ENCODE measurements around the gene SPAG16.

Gene SPAG16

GRCh38 chr2:213247566-213247965 lies 36.7 kb upstream of the SPAG16 start:
- no peak overlapping the region for H3K9ac ChIP-seq (ENCODE audit: low read length)
- no peak overlapping the region for H3K27ac ChIP-seq (ENCODE audit: low read depth, low read length)
- H3K27me3 ChIP-seq (ENCODE audit: control insufficient read depth in 1 of 2, insufficient read depth in 2 of 2, low read length in 2 of 2), result no peaks in the 10 kb centered on the region
- H3K4me3 ChIP-seq (ENCODE audit: low read depth in 1 of 2, low read length in 2 of 2), result no peak overlapping the region
- no peaks in the 10 kb centered on the region for H3K36me3 ChIP-seq (ENCODE audit: insufficient read depth, low read length)
- no peaks in the 10 kb centered on the region for H3K4me1 ChIP-seq (ENCODE audit: insufficient read depth, low read length)
- no peaks in the 10 kb centered on the region for H3K9me3 ChIP-seq (ENCODE audit: low read length)

GRCh38 chr2:213248637-213249036 lies 35.6 kb upstream of the SPAG16 start:
- Histone ChIP-seq H3K4me3 (ENCODE audit: low read depth in 1 of 2, low read length in 2 of 2) (no peak overlapping the region), H3K9me3 (ENCODE audit: low read length) (no peaks in the 10 kb centered on the region), H3K4me1 (ENCODE audit: insufficient read depth, low read length) (no peaks in the 10 kb centered on the region), H3K27ac (ENCODE audit: low read depth, low read length) (no peak overlapping the region), H3K27me3 (ENCODE audit: control insufficient read depth in 1 of 2, insufficient read depth in 2 of 2, low read length in 2 of 2) (no peaks in the 10 kb centered on the region), H3K9ac (ENCODE audit: low read length) (no peak overlapping the region), H3K36me3 (ENCODE audit: insufficient read depth, low read length) (no peaks in the 10 kb centered on the region)

- H3K27ac ChIP-seq (ENCODE audit: low read depth, low read length), result no peak overlapping the region
- H3K27me3 ChIP-seq (ENCODE audit: control insufficient read depth in 1 of 2, insufficient read depth in 2 of 2, low read length in 2 of 2), result no peaks in the 10 kb centered on the region
- no peak overlapping the region for H3K4me3 ChIP-seq (ENCODE audit: low read depth in 1 of 2, low read length in 2 of 2)
- no peaks in the 10 kb centered on the region for H3K9me3 ChIP-seq (ENCODE audit: low read length)
- no peaks in the 10 kb centered on the region for H3K4me1 ChIP-seq (ENCODE audit: insufficient read depth, low read length)
- no peaks in the 10 kb centered on the region for H3K36me3 ChIP-seq (ENCODE audit: insufficient read depth, low read length)
- no peak overlapping the region for H3K9ac ChIP-seq (ENCODE audit: low read length)
Observed at GRCh38 chr2:213249502-213249901, 34.8 kb upstream of the SPAG16 start.

GRCh38 chr2:213251618-213252017 lies 32.6 kb upstream of the SPAG16 start:
- no peak overlapping the region for H3K9ac ChIP-seq (ENCODE audit: low read length)

GRCh38 chr2:213252206-213252605 lies 32.1 kb upstream of the SPAG16 start:
- Histone ChIP-seq H3K36me3 (ENCODE audit: insufficient read depth, low read length) (no peaks in the 10 kb centered on the region), H3K9me3 (ENCODE audit: low read length) (no peaks in the 10 kb centered on the region), H3K9ac (ENCODE audit: low read length) (no peak overlapping the region)

More at GRCh38 chr2:213251618-213252017, 32.6 kb upstream of the SPAG16 start:
- Histone ChIP-seq H3K4me3 (ENCODE audit: low read depth in 1 of 2, low read length in 2 of 2) (no peak overlapping the region), H3K27ac (ENCODE audit: low read depth, low read length) (no peak overlapping the region), H3K9me3 (ENCODE audit: low read length) (no peaks in the 10 kb centered on the region), H3K36me3 (ENCODE audit: insufficient read depth, low read length) (no peaks in the 10 kb centered on the region), H3K4me1 (ENCODE audit: insufficient read depth, low read length) (no peaks in the 10 kb centered on the region), H3K27me3 (ENCODE audit: control insufficient read depth in 1 of 2, insufficient read depth in 2 of 2, low read length in 2 of 2) (no peaks in the 10 kb centered on the region)

GRCh38 chr2:213253162-213253561 lies 31.1 kb upstream of the SPAG16 start:
- Histone ChIP-seq H3K9me3 (ENCODE audit: low read length) (no peaks in the 10 kb centered on the region), H3K4me1 (ENCODE audit: insufficient read depth, low read length) (no peaks in the 10 kb centered on the region), H3K36me3 (ENCODE audit: insufficient read depth, low read length) (no peaks in the 10 kb centered on the region), H3K27ac (ENCODE audit: low read depth, low read length) (no peak overlapping the region), H3K27me3 (ENCODE audit: control insufficient read depth in 1 of 2, insufficient read depth in 2 of 2, low read length in 2 of 2) (no peaks in the 10 kb centered on the region), H3K9ac (ENCODE audit: low read length) (no peak overlapping the region), H3K4me3 (ENCODE audit: low read depth in 1 of 2, low read length in 2 of 2) (no peak overlapping the region)

More at GRCh38 chr2:213252206-213252605, 32.1 kb upstream of the SPAG16 start:
- no peak overlapping the region for H3K4me3 ChIP-seq (ENCODE audit: low read depth in 1 of 2, low read length in 2 of 2)
- H3K27me3 ChIP-seq (ENCODE audit: control insufficient read depth in 1 of 2, insufficient read depth in 2 of 2, low read length in 2 of 2), result no peaks in the 10 kb centered on the region
- no peak overlapping the region for H3K27ac ChIP-seq (ENCODE audit: low read depth, low read length)
- H3K4me1 ChIP-seq (ENCODE audit: insufficient read depth, low read length), result no peaks in the 10 kb centered on the region

GRCh38 chr2:213259266-213259665 lies 25.0 kb upstream of the SPAG16 start:
- Histone ChIP-seq H3K9ac (ENCODE audit: low read length) (no peak overlapping the region), H3K36me3 (ENCODE audit: insufficient read depth, low read length) (no peaks in the 10 kb centered on the region), H3K27ac (ENCODE audit: low read depth, low read length) (no peak overlapping the region), H3K4me3 (ENCODE audit: low read depth in 1 of 2, low read length in 2 of 2) (no peak overlapping the region), H3K4me1 (ENCODE audit: insufficient read depth, low read length) (no peaks in the 10 kb centered on the region), H3K27me3 (ENCODE audit: control insufficient read depth in 1 of 2, insufficient read depth in 2 of 2, low read length in 2 of 2) (no peaks in the 10 kb centered on the region), H3K9me3 (ENCODE audit: low read length) (no peaks in the 10 kb centered on the region)

GRCh38 chr2:213261237-213261636 lies 23.0 kb upstream of the SPAG16 start:
- H3K9ac ChIP-seq (ENCODE audit: low read length), result no peak overlapping the region
- H3K27ac ChIP-seq (ENCODE audit: low read depth, low read length), result no peak overlapping the region
- H3K36me3 ChIP-seq (ENCODE audit: insufficient read depth, low read length), result no peaks in the 10 kb centered on the region
- H3K4me3 ChIP-seq (ENCODE audit: low read depth in 1 of 2, low read length in 2 of 2), result no peak overlapping the region
- H3K27me3 ChIP-seq (ENCODE audit: control insufficient read depth in 1 of 2, insufficient read depth in 2 of 2, low read length in 2 of 2), result no peaks in the 10 kb centered on the region
- no peaks in the 10 kb centered on the region for H3K4me1 ChIP-seq (ENCODE audit: insufficient read depth, low read length)
- no peaks in the 10 kb centered on the region for H3K9me3 ChIP-seq (ENCODE audit: low read length)

- Histone ChIP-seq H3K27ac (ENCODE audit: low read depth, low read length) (no peak overlapping the region), H3K36me3 (ENCODE audit: insufficient read depth, low read length) (no peaks in the 10 kb centered on the region)
Observed at GRCh38 chr2:213261715-213262114, 22.5 kb upstream of the SPAG16 start.

GRCh38 chr2:213265679-213266078 lies 18.6 kb upstream of the SPAG16 start:
- Histone ChIP-seq H3K27ac (ENCODE audit: low read depth, low read length) (no peak overlapping the region), H3K4me1 (ENCODE audit: insufficient read depth, low read length) (no peaks in the 10 kb centered on the region), H3K9ac (ENCODE audit: low read length) (no peak overlapping the region), H3K36me3 (ENCODE audit: insufficient read depth, low read length) (no peaks in the 10 kb centered on the region), H3K27me3 (ENCODE audit: control insufficient read depth in 1 of 2, insufficient read depth in 2 of 2, low read length in 2 of 2) (no peaks in the 10 kb centered on the region), H3K9me3 (ENCODE audit: low read length) (no peaks in the 10 kb centered on the region), H3K4me3 (ENCODE audit: low read depth in 1 of 2, low read length in 2 of 2) (no peak overlapping the region)

More at GRCh38 chr2:213261715-213262114, 22.5 kb upstream of the SPAG16 start:
- Histone ChIP-seq H3K9ac (ENCODE audit: low read length) (no peak overlapping the region), H3K9me3 (ENCODE audit: low read length) (no peaks in the 10 kb centered on the region), H3K4me3 (ENCODE audit: low read depth in 1 of 2, low read length in 2 of 2) (no peak overlapping the region), H3K4me1 (ENCODE audit: insufficient read depth, low read length) (no peaks in the 10 kb centered on the region), H3K27me3 (ENCODE audit: control insufficient read depth in 1 of 2, insufficient read depth in 2 of 2, low read length in 2 of 2) (no peaks in the 10 kb centered on the region)

- no peaks in the 10 kb centered on the region for H3K27me3 ChIP-seq (ENCODE audit: control insufficient read depth in 1 of 2, insufficient read depth in 2 of 2, low read length in 2 of 2)
- no peaks in the 10 kb centered on the region for H3K36me3 ChIP-seq (ENCODE audit: insufficient read depth, low read length)
- H3K4me3 ChIP-seq (ENCODE audit: low read depth in 1 of 2, low read length in 2 of 2), result no peak overlapping the region
- no peaks in the 10 kb centered on the region for H3K4me1 ChIP-seq (ENCODE audit: insufficient read depth, low read length)
- H3K9ac ChIP-seq (ENCODE audit: low read length), result no peak overlapping the region
- H3K9me3 ChIP-seq (ENCODE audit: low read length), result no peaks in the 10 kb centered on the region
- H3K27ac ChIP-seq (ENCODE audit: low read depth, low read length), result no peak overlapping the region
Observed at GRCh38 chr2:213266421-213266820, 17.8 kb upstream of the SPAG16 start.

- H3K4me3 ChIP-seq (ENCODE audit: low read depth in 1 of 2, low read length in 2 of 2), result no peak overlapping the region
- H3K9ac ChIP-seq (ENCODE audit: low read length), result no peak overlapping the region
- no peak overlapping the region for H3K27ac ChIP-seq (ENCODE audit: low read depth, low read length)
- H3K36me3 ChIP-seq (ENCODE audit: insufficient read depth, low read length), result no peaks in the 10 kb centered on the region
- H3K27me3 ChIP-seq (ENCODE audit: control insufficient read depth in 1 of 2, insufficient read depth in 2 of 2, low read length in 2 of 2), result no peaks in the 10 kb centered on the region
- no peaks in the 10 kb centered on the region for H3K4me1 ChIP-seq (ENCODE audit: insufficient read depth, low read length)
- H3K9me3 ChIP-seq (ENCODE audit: low read length), result no peaks in the 10 kb centered on the region
Observed at GRCh38 chr2:213271947-213272346, 12.3 kb upstream of the SPAG16 start.

Data from muscle layer of colon (tissue), 2 donors.